PFSK-1 (cell line): ENCODE measurements around the gene PHC2.

Experiments
- FOXP2 ChIP-seq: optimal IDR thresholded peaks from 2 replicates; pipeline ENCODE3; 2011; ENCODE audit warnings: borderline replicate concordance, control low read depth, inconsistent platforms; ENCODE audit not compliant: insufficient read depth; ENCODE audit errors: extremely low read length, extremely low read depth
- POLR2AphosphoS5 ChIP-seq: IDR thresholded peaks from 2 replicates; pipeline ENCODE4 v1.6.1; 2012; ENCODE audit warnings: low read depth, mild to moderate bottlenecking, control low read depth, low read length, moderate library complexity
- SIN3A ChIP-seq: IDR thresholded peaks from 2 replicates; pipeline ENCODE4 v1.6.1; 2012; ENCODE audit warnings: mild to moderate bottlenecking, low read length, moderate library complexity, borderline replicate concordance; ENCODE audit not compliant: insufficient read depth
- TAF1 ChIP-seq: IDR thresholded peaks from 2 replicates; pipeline ENCODE4 v1.6.1; 2012; ENCODE audit warnings: low read length, control low read depth, borderline replicate concordance; ENCODE audit not compliant: insufficient read depth
- TF ChIP-seq, protein P1 (sequence below), 2 experiments: IDR thresholded peaks; 2 replicates each; pipeline versions ENCODE4 v1.6.1 to v1.8.0; 2011 to 2012; ENCODE audit warnings: low read depth in 2 of 2, low read length in 2 of 2, control low read depth in 1 of 2, inconsistent platforms in 1 of 2, mild to moderate bottlenecking in 1 of 2, moderate library complexity in 1 of 2; ENCODE audit not compliant: insufficient read depth in 1 of 2

PHC2 gene

DNA sequence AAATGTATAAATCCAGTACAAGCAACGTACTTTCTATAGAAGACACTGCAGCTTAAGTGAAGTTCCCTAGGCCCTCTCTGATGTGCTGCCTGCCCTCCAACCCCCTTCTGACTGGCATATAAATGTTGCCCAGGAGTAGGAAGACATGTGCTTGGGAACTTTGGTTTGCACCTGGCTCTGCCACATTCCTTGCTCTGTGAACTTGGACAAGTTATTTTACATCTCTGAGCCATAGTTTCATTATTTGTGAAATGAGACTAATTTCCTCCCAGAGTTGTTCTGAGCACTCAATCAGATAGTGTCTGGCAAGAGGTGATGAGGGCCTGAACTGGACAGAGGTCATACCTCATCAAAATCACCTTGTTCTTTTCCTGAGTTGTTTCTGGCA is 3.5 kb upstream of the PHC2 start:
- no peak for TF ChIP-seq TAF1

DNA sequence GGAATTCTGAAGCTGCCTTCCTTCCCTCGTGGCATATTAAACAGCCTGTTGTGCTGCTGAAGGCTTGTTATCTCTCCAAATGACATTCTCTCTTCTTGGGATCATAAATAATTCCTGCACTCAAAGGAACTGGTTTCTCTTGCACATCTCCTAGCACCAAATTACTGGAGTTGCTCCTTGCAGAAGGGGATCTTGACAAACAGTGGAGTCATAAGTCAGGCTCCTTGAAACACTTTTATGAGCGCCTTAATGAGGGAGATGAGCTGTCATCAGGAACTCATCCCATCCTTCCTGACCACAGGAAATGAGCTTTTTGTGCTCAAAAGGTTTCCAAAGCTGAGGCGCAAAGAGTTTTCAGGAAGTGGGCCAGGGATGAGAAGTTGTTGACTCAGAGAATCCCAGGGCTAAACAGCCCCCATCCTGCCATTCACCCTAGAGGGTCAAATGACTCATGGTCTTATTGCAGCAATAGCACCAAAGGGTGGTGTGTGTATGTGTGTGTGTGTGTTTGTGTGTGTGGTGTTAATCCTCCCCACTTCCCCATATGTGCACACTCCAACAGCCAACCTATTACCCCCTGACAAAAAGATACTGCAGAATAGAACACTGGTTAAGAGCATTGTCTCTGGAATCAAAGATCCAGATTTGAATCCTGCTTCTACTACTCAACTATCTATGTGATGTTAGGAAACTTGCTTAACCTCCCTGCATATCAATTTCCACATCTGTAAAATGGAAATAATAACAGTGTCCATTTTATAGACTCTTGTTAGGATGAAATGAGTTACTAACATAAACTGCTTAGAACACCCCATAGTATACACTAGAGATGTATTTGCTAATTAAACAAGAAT is 2.8 kb upstream of the PHC2 start:
- TF ChIP-seq TAF1: peak; percentile 71; the same call in 1 of the 2 replicates
- TF ChIP-seq POLR2AphosphoS5: peak; percentile 62
- TF ChIP-seq, protein P1, sequence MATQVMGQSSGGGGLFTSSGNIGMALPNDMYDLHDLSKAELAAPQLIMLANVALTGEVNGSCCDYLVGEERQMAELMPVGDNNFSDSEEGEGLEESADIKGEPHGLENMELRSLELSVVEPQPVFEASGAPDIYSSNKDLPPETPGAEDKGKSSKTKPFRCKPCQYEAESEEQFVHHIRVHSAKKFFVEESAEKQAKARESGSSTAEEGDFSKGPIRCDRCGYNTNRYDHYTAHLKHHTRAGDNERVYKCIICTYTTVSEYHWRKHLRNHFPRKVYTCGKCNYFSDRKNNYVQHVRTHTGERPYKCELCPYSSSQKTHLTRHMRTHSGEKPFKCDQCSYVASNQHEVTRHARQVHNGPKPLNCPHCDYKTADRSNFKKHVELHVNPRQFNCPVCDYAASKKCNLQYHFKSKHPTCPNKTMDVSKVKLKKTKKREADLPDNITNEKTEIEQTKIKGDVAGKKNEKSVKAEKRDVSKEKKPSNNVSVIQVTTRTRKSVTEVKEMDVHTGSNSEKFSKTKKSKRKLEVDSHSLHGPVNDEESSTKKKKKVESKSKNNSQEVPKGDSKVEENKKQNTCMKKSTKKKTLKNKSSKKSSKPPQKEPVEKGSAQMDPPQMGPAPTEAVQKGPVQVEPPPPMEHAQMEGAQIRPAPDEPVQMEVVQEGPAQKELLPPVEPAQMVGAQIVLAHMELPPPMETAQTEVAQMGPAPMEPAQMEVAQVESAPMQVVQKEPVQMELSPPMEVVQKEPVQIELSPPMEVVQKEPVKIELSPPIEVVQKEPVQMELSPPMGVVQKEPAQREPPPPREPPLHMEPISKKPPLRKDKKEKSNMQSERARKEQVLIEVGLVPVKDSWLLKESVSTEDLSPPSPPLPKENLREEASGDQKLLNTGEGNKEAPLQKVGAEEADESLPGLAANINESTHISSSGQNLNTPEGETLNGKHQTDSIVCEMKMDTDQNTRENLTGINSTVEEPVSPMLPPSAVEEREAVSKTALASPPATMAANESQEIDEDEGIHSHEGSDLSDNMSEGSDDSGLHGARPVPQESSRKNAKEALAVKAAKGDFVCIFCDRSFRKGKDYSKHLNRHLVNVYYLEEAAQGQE (IDR thresholded peaks at IDR 0.05; ENCODE audit: insufficient read depth in 1 of 2, low read depth in 2 of 2, low read length in 2 of 2): peak in 1 of 2 experiments; percentile 76; a peak in 2 of 4 replicates
- TF ChIP-seq SIN3A: peak; percentile 74; the same call in 1 of the 2 replicates
- TF ChIP-seq FOXP2: peak; percentile 90

DNA sequence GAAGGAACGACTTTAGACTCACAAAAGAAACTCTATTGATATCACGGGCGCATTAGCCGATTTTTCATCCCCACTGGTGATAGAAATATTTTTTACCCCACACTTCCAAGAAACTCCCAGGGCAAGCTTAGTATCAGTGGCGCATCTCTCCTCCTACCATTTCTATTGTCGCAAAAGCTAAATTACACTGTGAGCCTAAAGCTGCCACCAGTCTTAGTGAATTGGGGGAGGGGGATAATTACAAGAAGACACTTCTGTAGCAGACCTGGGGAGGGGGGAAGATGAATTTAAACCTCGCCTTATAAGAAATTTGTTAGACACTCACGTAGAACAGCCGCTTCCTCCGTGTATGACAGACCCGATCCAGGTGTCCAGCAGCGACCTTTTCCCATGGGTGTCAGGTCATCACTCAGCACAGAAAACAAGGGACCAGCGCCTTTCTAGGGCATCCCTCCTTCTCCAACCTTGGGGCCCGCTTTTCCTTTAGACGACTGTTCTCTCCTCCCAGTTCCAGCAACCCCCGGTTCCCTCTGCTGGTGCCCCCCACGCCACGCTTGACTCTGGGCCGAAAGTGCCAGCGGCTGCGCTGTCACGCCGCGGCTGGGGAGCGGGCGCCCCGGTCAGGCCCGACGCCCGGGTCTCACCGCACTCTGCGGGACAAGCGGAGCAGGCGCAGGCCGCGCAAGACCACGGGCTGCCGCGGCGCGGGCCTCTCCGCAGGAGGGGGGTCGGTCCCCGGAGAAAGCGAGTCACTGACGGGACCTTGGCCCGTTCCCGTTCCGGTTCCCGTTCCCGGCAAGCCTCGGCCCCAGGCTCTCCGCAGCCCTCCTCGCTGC is 821 bp downstream of the PHC2 start:
- TF ChIP-seq, protein P1 (IDR thresholded peaks at IDR 0.05; ENCODE audit: insufficient read depth in 1 of 2, low read depth in 2 of 2, low read length in 2 of 2): no peak
- TF ChIP-seq TAF1 (no peak), FOXP2 (no peak), POLR2AphosphoS5 (no peak), SIN3A (no peak)

DNA sequence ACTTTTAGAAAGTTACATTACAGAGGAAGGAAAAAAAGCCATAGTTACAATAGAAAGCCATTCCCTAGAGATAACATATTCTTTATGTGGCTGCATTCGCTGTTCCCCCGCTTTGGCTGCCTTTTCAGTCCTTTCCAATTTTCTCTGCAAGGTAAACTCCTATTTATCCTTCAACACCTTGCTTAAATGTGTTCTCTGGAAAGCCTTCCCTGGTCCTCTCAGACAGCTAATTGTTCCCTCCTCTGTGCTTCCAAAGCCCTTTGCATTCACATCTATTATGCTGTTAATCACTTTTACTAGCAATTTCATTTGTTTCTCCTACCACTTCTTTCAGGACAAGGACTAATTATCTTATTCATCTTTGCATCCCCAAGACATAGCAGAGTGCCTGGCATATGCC is 1.6 kb downstream of the PHC2 start:
- TF ChIP-seq POLR2AphosphoS5 (no peak), SIN3A (0 out of 2 replicates have a peak, but pooled peaks have one; percentile 27)

DNA sequence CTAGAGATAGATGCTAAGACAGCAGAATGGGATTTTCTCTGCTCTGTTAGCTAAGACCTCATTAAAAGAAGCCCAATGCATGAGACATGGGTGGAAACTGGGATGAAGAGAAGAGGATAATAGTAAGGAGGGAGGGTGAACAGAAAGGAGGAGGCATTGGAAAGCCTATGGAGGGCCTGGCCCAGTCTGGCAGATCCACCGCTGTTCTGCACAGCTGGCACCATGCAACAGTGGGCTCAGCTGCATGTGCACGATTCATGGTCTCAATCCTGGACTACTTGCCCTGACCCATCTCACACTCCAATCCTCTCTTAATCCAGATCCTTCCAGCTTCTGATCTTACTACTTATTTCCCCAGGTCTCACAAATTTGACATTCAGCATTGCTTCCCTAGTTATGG is 2.2 kb downstream of the PHC2 start:
- TF ChIP-seq FOXP2: no peak

DNA sequence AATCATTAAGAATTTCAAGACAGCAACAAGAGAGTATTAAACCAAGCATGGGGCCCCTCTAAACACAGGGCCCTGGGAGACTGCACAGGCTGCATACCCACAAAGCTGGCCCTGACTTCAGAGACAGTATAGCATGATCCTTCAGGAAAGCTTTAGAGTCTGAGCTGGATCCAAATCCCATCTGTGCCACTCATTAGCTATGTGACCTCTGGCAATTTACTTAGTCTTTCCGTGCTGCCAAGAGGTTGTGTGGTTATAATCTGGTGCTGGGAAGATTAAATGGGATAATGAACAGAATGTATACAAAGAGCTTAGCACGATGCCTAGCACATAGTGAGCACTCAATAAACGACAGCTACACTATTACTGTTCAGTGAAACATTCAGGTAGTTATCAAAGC is 4.0 kb downstream of the PHC2 start:
- TF ChIP-seq TAF1 (no peak), SIN3A (no peak), POLR2AphosphoS5 (no peak), FOXP2 (no peak)
- TF ChIP-seq, protein P1 (IDR thresholded peaks at IDR 0.05; ENCODE audit: insufficient read depth in 1 of 2, low read depth in 2 of 2, low read length in 2 of 2): no peak
